Neutrophil (primary cell): ENCODE results near the gene ABCA12.

ENCODE experiments used
- H3K27ac ChIP-seq: fragments of 200-600 bp; sonication (generic); 2 replicates; pipeline ENCODE4 v1.5.1; 2016; ENCODE audit warnings: mild to moderate bottlenecking, moderate library complexity
- H3K27me3 ChIP-seq: fragments of 200-600 bp; sonication (generic); 2 replicates; pipeline ENCODE4 v1.6.0; 2016; ENCODE audit warnings: mild to moderate bottlenecking
- H3K36me3 ChIP-seq: fragments of 200-600 bp; sonication (generic); 2 replicates; pipeline ENCODE4 v1.5.1; 2017
- H3K4me1 ChIP-seq, 2 experiments: fragments of 200-600 bp in 1 of 2; sonication (generic) in 1 of 2; 1 replicate in 1 of 2; 2 replicates in 1 of 2; pipeline versions ENCODE4 v1.5.1 to v1.6.1; 2013 to 2016; ENCODE audit warnings: low read depth in 1 of 2, low read length in 1 of 2, mild to moderate bottlenecking in 1 of 2, moderate library complexity in 1 of 2; ENCODE audit not compliant: control insufficient read depth in 1 of 2, insufficient read depth in 1 of 2
- H3K4me3 ChIP-seq, 2 experiments: fragments of 200-600 bp in 1 of 2; sonication (generic) in 1 of 2; 1 replicate in 1 of 2; 2 replicates in 1 of 2; pipeline ENCODE4 v1.5.1; 2013 to 2016; ENCODE audit warnings: low read depth in 1 of 2, low read length in 1 of 2, mild to moderate bottlenecking in 1 of 2, moderate library complexity in 1 of 2
- H3K9me3 ChIP-seq: fragments of 200-600 bp; sonication (generic); 2 replicates; pipeline ENCODE4 v1.5.1; 2016
- CTCF ChIP-seq: fragments of 200-600 bp; sonication (generic); IDR thresholded peaks from 2 replicates; pipeline ENCODE4 v1.5.1; 2016; ENCODE audit warnings: antibody characterized with exemption

Gene ABCA12

GRCh38 chr2:215036314-215036713 is 102.1 kb downstream of the ABCA12 start:
- Histone ChIP-seq H3K27ac (no peak overlapping the region), H3K36me3 (no peaks in the 10 kb centered on the region), H3K9me3 (no peaks in the 10 kb centered on the region), H3K27me3 (no peaks in the 10 kb centered on the region), H3K4me1 (no peaks in the 10 kb centered on the region), H3K4me3 (no peak overlapping the region)
- TF ChIP-seq CTCF = no peak

- Histone ChIP-seq H3K9me3 (no peaks in the 10 kb centered on the region), H3K4me1 (no peaks in the 10 kb centered on the region), H3K27ac (no peak overlapping the region), H3K36me3 (no peaks in the 10 kb centered on the region), H3K4me3 (no peak overlapping the region), H3K27me3 (no peaks in the 10 kb centered on the region)
- no peak for TF ChIP-seq CTCF
Measured at GRCh38 chr2:215034154-215034553, 104.3 kb downstream of the ABCA12 start.

- no peak overlapping the region for H3K27ac ChIP-seq
- no peaks in the 10 kb centered on the region for H3K36me3 ChIP-seq
Measured at GRCh38 chr2:215032153-215032552, 106.3 kb downstream of the ABCA12 start.

GRCh38 chr2:215031321-215031720 is 107.1 kb downstream of the ABCA12 start:
- TF ChIP-seq CTCF = no peak
- H3K4me3 ChIP-seq = no peak overlapping the region
- H3K27me3 ChIP-seq = no peaks in the 10 kb centered on the region
- no peaks in the 10 kb centered on the region for H3K9me3 ChIP-seq
- no peaks in the 10 kb centered on the region for H3K4me1 ChIP-seq
- H3K27ac ChIP-seq = no peak overlapping the region
- H3K36me3 ChIP-seq = no peaks in the 10 kb centered on the region

More at GRCh38 chr2:215032153-215032552, 106.3 kb downstream of the ABCA12 start:
- Histone ChIP-seq H3K27me3 (no peaks in the 10 kb centered on the region), H3K4me3 (no peak overlapping the region), H3K4me1 (no peaks in the 10 kb centered on the region), H3K9me3 (no peaks in the 10 kb centered on the region)
- no peak for TF ChIP-seq CTCF

- Histone ChIP-seq H3K36me3 (no peaks in the 10 kb centered on the region), H3K4me3 (no peak overlapping the region), H3K27me3 (no peaks in the 10 kb centered on the region), H3K27ac (no peak overlapping the region), H3K4me1 (no peaks in the 10 kb centered on the region), H3K9me3 (no peaks in the 10 kb centered on the region)
- TF ChIP-seq CTCF = no peak
Measured at GRCh38 chr2:215029936-215030335, 108.5 kb downstream of the ABCA12 start.

- Histone ChIP-seq H3K27me3 (no peaks in the 10 kb centered on the region), H3K36me3 (no peaks in the 10 kb centered on the region), H3K9me3 (no peaks in the 10 kb centered on the region), H3K4me3 (no peak overlapping the region), H3K27ac (no peak overlapping the region), H3K4me1 (no peaks in the 10 kb centered on the region)
- TF ChIP-seq CTCF = no peak
Measured at GRCh38 chr2:215028231-215028630, 110.2 kb downstream of the ABCA12 start.
